Peyer's patch (tissue), 4 donors: ENCODE measurements around the gene TVP23C. TPM values are rescaled to one million over a fixed set of nuclear protein-coding genes. Genes with fewer than 3 reads are reported as not detected.
"Not testable (repeated sequence)": the region's sequence is repeated elsewhere in the genome, so short reads cannot be mapped to it uniquely, and the experiment has no call there.

Experiments used
- DNase-seq, 3 donors: peaks; one replicate each; pipeline ENCODE4 v3.0.0-alpha.2; 2017 to 2019
- H3K27ac ChIP-seq, 4 donors: fragments of 200-600 bp; sonication (generic); one replicate each; pipeline ENCODE4 v1.5.1; 2016 to 2019
- H3K27me3 ChIP-seq, 2 donors: fragments of 200-600 bp; sonication (generic); one replicate each; pipeline ENCODE4 v1.5.1; 2019
- H3K36me3 ChIP-seq, 3 donors: fragments of 200-600 bp; sonication (generic); one replicate each; pipeline ENCODE4 v1.5.1; 2016 to 2019
- H3K4me1 ChIP-seq, 4 donors: fragments of 200-600 bp; sonication (generic); one replicate each; pipeline ENCODE4 v1.5.1; 2016 to 2019
- H3K4me3 ChIP-seq, 4 donors: fragments of 200-600 bp; sonication (generic); 1 replicate in 3 of 4; 2 replicates in 1 of 4; pipeline ENCODE4 v1.5.1; 2016 to 2019; ENCODE audit warnings: mild to moderate bottlenecking in 1 of 4
- H3K9me3 ChIP-seq, 4 donors: fragments of 200-600 bp; sonication (generic); one replicate each; pipeline ENCODE4 v1.5.1; 2016 to 2019; ENCODE audit warnings: mild to moderate bottlenecking in 1 of 4
- POLR2A ChIP-seq, 2 donors: fragments of 450-650 bp; IDR thresholded peaks; one replicate each; pipeline ENCODE4 v1.5.1; 2017; ENCODE audit warnings: antibody characterized with exemption in 2 of 2, mild to moderate bottlenecking in 2 of 2, moderate library complexity in 2 of 2
- total RNA-seq, 4 donors: library from RNA; depleted of rRNA; stranded (reverse); fragments of >200 nt; gene quantifications; one replicate each; pipeline ENCODE4 v1.1.0, GENCODE V29; 2016
- TF ChIP-seq, protein P1 (sequence below), 6 experiments: fragments of 450-650 bp in 4 of 6; fragments of 200-600 bp in 2 of 6; sonication (generic) in 1 of 6; IDR thresholded peaks; one replicate each; pipeline ENCODE4 v1.5.1; 2017 to 2019; ENCODE audit warnings: antibody characterized with exemption in 6 of 6, mild to moderate bottlenecking in 3 of 6, moderate library complexity in 1 of 6

Gene TVP23C
- 10 to 100 TPM; 17.3 to 53.2 (median 31.0) TPM for total RNA-seq

DNA sequence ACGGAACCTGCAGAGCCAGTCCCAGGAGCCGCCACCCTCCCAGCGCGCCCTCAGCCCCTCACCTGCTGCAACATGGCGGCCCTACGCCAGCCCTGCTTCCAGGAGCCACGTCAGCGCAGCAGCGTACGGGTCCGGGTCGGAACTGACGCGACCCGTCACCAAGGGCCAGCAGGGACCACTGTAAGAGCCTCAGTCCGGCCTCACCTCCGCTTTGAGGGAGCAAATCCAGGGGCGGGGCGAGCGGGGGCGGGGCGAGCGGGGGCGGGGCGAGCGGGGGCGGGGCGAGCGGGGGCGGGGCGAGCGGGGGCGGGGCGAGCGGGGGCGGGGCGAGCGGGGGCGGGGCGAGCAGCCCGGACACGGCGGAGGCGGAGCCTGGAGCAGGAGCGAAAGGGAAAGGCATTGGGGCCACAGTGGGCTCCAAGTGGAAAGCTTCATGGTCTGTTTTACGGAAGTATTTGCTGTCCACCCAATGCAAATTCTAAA is at the start of gene TVP23C:
Gene TVP23C, minus strand, starts transcription at position 109 of the 483 bp plus-strand sequence. Its CDS starts 35 bp downstream, at position 74.
- Histone ChIP-seq H3K27ac (peak within 1 kb of the TSS; percentile 68 to 82 (median 80)), H3K4me3 (peak within 1 kb of the TSS; percentile 58 to 89 (median 86))
- H3K36me3 ChIP-seq, H3K9me3 ChIP-seq, H3K4me1 ChIP-seq, H3K27me3 ChIP-seq: not testable (repeated sequence)
- TF ChIP-seq POLR2A (IDR thresholded peaks at IDR 0.05), result peak; percentile 8 to 44
- TF ChIP-seq, protein P1, sequence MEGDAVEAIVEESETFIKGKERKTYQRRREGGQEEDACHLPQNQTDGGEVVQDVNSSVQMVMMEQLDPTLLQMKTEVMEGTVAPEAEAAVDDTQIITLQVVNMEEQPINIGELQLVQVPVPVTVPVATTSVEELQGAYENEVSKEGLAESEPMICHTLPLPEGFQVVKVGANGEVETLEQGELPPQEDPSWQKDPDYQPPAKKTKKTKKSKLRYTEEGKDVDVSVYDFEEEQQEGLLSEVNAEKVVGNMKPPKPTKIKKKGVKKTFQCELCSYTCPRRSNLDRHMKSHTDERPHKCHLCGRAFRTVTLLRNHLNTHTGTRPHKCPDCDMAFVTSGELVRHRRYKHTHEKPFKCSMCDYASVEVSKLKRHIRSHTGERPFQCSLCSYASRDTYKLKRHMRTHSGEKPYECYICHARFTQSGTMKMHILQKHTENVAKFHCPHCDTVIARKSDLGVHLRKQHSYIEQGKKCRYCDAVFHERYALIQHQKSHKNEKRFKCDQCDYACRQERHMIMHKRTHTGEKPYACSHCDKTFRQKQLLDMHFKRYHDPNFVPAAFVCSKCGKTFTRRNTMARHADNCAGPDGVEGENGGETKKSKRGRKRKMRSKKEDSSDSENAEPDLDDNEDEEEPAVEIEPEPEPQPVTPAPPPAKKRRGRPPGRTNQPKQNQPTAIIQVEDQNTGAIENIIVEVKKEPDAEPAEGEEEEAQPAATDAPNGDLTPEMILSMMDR (IDR thresholded peaks at IDR 0.05), result peak in 1 of 6 experiments; percentile 9
- DNase-seq, result peak; percentile 65 to 89 (median 82)

- H3K27ac ChIP-seq, H3K36me3 ChIP-seq, H3K9me3 ChIP-seq, H3K4me3 ChIP-seq, DNase-seq, H3K4me1 ChIP-seq, H3K27me3 ChIP-seq: not testable (repeated sequence)
Observed at GRCh38 chr17:15592960-15593359, 29.7 kb upstream of the TVP23C start.

- H3K9me3 ChIP-seq, DNase-seq, H3K4me1 ChIP-seq, H3K27ac ChIP-seq, H3K27me3 ChIP-seq, H3K36me3 ChIP-seq, H3K4me3 ChIP-seq: not testable (repeated sequence)
Observed at GRCh38 chr17:15591986-15592385, 28.7 kb upstream of the TVP23C start.

- not testable (repeated sequence) for H3K4me3 ChIP-seq, H3K36me3 ChIP-seq, H3K4me1 ChIP-seq, DNase-seq, H3K27me3 ChIP-seq, H3K27ac ChIP-seq, H3K9me3 ChIP-seq
Observed at GRCh38 chr17:15590844-15591243, 27.6 kb upstream of the TVP23C start.

DNA sequence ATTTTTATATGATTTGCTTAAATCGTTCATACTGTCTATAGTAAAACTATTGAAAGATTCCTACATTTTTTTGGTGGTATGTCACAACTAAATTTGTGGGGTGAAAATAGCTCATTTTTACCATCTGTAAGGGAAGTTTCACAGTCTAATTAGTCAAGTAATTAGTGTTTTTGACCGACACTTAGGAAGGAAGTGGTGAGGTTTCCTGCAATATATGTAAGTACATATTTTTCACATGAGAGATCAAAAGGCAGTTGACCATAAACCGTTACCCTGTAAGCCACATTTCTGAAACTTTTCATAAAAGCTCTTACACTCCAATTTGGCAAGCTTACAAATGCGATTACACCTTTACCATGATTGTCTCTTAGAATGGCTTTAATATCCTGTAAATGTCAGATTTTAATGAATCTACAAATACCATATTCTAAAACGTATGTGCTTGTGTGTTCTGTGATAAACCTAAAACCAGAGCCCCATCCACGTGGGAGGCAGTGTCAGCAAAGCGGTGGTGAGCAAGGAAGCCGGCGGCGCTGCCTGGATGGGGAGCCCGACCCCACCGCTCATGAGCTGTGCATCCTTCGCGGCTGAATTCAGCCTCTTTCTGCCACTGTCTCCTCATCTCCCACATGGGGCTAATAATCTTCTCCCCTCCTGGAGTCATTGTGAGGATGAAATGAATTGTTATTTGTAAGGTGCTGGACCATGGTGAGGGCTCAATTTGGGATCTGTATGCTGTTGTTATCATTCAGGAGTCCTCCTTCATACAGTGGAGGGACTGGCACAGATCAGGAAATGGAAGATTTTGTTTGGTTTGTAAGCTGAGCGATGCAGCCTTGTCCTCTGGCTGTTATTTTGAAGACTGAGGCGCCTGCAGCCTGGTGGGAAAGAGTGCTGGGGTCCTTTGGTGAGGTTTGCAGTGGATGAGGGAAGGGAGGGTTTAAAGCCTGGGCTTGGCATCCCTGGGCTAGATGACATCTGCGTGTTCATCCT is 26.6 kb upstream of the TVP23C start:
- H3K9me3 ChIP-seq, H3K36me3 ChIP-seq, H3K4me1 ChIP-seq, H3K4me3 ChIP-seq, H3K27me3 ChIP-seq: not testable (repeated sequence)
- DNase-seq, result peak in 1 of 3 donors; percentile 52
- H3K27ac ChIP-seq, result peak overlapping the region in 1 of 4 donors; percentile 25

- DNase-seq, H3K4me3 ChIP-seq, H3K36me3 ChIP-seq: not testable (repeated sequence)
Observed at GRCh38 chr17:15588017-15588416, 24.7 kb upstream of the TVP23C start.

GRCh38 chr17:15583313-15583712 is 20.0 kb upstream of the TVP23C start:
- H3K27ac ChIP-seq, H3K4me1 ChIP-seq, H3K27me3 ChIP-seq, H3K36me3 ChIP-seq, H3K4me3 ChIP-seq, DNase-seq, H3K9me3 ChIP-seq: not testable (repeated sequence)

More at GRCh38 chr17:15588017-15588416, 24.7 kb upstream of the TVP23C start:
- not testable (repeated sequence) for H3K27me3 ChIP-seq, H3K27ac ChIP-seq, H3K4me1 ChIP-seq, H3K9me3 ChIP-seq

- H3K4me1 ChIP-seq, DNase-seq, H3K9me3 ChIP-seq, H3K4me3 ChIP-seq, H3K27ac ChIP-seq, H3K36me3 ChIP-seq, H3K27me3 ChIP-seq: not testable (repeated sequence)
Observed at GRCh38 chr17:15581462-15581861, 18.2 kb upstream of the TVP23C start.

- H3K4me3 ChIP-seq, H3K4me1 ChIP-seq, H3K27me3 ChIP-seq, H3K36me3 ChIP-seq, H3K9me3 ChIP-seq, H3K27ac ChIP-seq, DNase-seq: not testable (repeated sequence)
Observed at GRCh38 chr17:15576848-15577247, 13.6 kb upstream of the TVP23C start.

DNA sequence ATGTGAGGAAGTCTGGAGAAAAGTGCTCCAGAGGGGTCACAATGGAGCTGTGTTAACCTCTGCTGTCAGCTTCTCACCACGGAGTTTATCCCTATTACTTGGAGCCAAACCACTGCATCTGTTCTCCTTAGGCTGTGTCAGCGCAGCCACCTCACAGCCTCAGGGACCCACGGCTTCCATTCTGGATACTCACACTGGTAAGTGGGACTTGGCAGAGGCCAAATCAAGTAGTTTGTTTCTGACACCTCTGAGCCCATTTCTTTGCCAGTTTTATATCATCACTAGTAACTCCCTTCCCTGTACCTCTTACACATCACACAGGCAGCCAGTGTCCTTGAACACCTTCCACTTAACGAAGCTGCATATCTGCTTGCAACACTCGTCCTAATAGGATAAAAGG is 11.4 kb upstream of the TVP23C start:
- not testable (repeated sequence) for DNase-seq, H3K27me3 ChIP-seq, H3K9me3 ChIP-seq, H3K4me3 ChIP-seq, H3K4me1 ChIP-seq, H3K36me3 ChIP-seq, H3K27ac ChIP-seq
